Naive thymus-derived CD4-positive, alpha-beta T cell (primary cell): Measurements from ENCODE around the gene ZNF660. TPM values are rescaled to one million over a fixed set of nuclear protein-coding genes. Genes with fewer than 3 reads are reported as not detected.

Source experiments
- ATAC-seq: fragments of 150-1000 bp; cut with Tn5 transposase; 2 replicates; pipeline ENCODE4 v1.10.0; 2021; ENCODE audit warnings: mild to moderate bottlenecking, moderate library complexity
- CTCF ChIA-PET: fragments of 350-600 bp; sonication (Branson Sonifier 250); formaldehyde crosslinking; loops from one replicate; lab custom pipeline; 2021; ENCODE audit warnings: antibody characterized with exemption; lab: Charles Lee
- POLR2A ChIA-PET: fragments of 350-600 bp; sonication (Branson Sonifier 250); formaldehyde crosslinking; loops from one replicate; lab custom pipeline; 2021; ENCODE audit warnings: antibody characterized with exemption, inconsistent platforms; lab: Charles Lee
- DNase-seq, 9 donors: peaks; one replicate each; pipeline versions ENCODE4 v3.0.0 to v3.0.0-alpha.2; 2020 to 2022; ENCODE audit warnings: mixed read lengths in 1 of 9
- H3K27ac ChIP-seq: one replicate; pipeline ENCODE4 v1.7.0; 2013; ENCODE audit warnings: mild to moderate bottlenecking, low read depth, low read length, moderate library complexity
- H3K27me3 ChIP-seq, 2 donors: one replicate each; pipeline ENCODE4 v1.7.0; 2013; ENCODE audit warnings: low read length in 2 of 2, mild to moderate bottlenecking in 2 of 2, moderate library complexity in 2 of 2; ENCODE audit not compliant: control insufficient read depth in 2 of 2, insufficient read depth in 2 of 2
- H3K36me3 ChIP-seq, 3 experiments: 1 replicate in 2 of 3; 2 replicates in 1 of 3; pipeline ENCODE4 v1.7.0; 2013; ENCODE audit warnings: low read length in 3 of 3, mild to moderate bottlenecking in 3 of 3, moderate library complexity in 1 of 3; ENCODE audit not compliant: insufficient read depth in 3 of 3, control insufficient read depth in 2 of 3
- H3K4me1 ChIP-seq, 2 donors: one replicate each; pipeline ENCODE4 v1.7.0; 2013; ENCODE audit warnings: low read length in 2 of 2, mild to moderate bottlenecking in 2 of 2, moderate library complexity in 1 of 2; ENCODE audit not compliant: control insufficient read depth in 2 of 2, insufficient read depth in 2 of 2
- H3K4me3 ChIP-seq: 2 replicates; pipeline ENCODE4 v1.7.0; 2013; ENCODE audit warnings: mild to moderate bottlenecking, low read length
- H3K9me3 ChIP-seq, 3 experiments: 1 replicate in 2 of 3; 2 replicates in 1 of 3; pipeline ENCODE4 v1.7.0; 2013; ENCODE audit warnings: low read length in 3 of 3; ENCODE audit not compliant: control insufficient read depth in 2 of 3
- H3K27ac Mint-ChIP-seq, 9 donors: one replicate each; pipeline ENCODE4 v1.8.0; 2020 to 2022; ENCODE audit warnings: mixed read lengths in 9 of 9, mild to moderate bottlenecking in 8 of 9, moderate library complexity in 5 of 9, inconsistent platforms in 2 of 9
- H3K27me3 Mint-ChIP-seq, 5 donors: one replicate each; pipeline ENCODE4 v1.8.0; 2021 to 2022; ENCODE audit warnings: mixed read lengths in 5 of 5, mild to moderate bottlenecking in 1 of 5
- H3K36me3 Mint-ChIP-seq, 5 donors: one replicate each; pipeline ENCODE4 v1.8.0; 2020 to 2022; ENCODE audit warnings: mixed read lengths in 5 of 5, mild to moderate bottlenecking in 3 of 5, inconsistent platforms in 1 of 5
- H3K4me1 Mint-ChIP-seq, 7 donors: one replicate each; pipeline ENCODE4 v1.8.0; 2020 to 2022; ENCODE audit warnings: mixed read lengths in 7 of 7, mild to moderate bottlenecking in 3 of 7, inconsistent platforms in 1 of 7
- H3K4me3 Mint-ChIP-seq, 10 donors: one replicate each; pipeline ENCODE4 v1.8.0; 2020 to 2022; ENCODE audit warnings: mild to moderate bottlenecking in 10 of 10, mixed read lengths in 10 of 10, moderate library complexity in 6 of 10, inconsistent platforms in 2 of 10
- H3K9me3 Mint-ChIP-seq, 11 donors: one replicate each; pipeline ENCODE4 v1.8.0; 2020 to 2022; ENCODE audit warnings: mixed read lengths in 11 of 11, mild to moderate bottlenecking in 4 of 11, inconsistent platforms in 1 of 11, moderate library complexity in 1 of 11
- intact Hi-C, 2 donors: fragments of 100-400 bp; cut with micrococcal nuclease; formaldehyde crosslinking; loops; one replicate each; pipeline ENCODE4 v1.15.1; 2023
- polyA plus RNA-seq, 2 donors: library from polyadenylated mRNA; unstranded; fragments of 300-500 nt; fragmentation: Illumina TruSeq; gene quantifications; one replicate each; pipeline ENCODE4 v1.2.3, GENCODE V29; 2021
- total RNA-seq, 6 experiments: library from RNA in 5 of 6; stranded (reverse) in 5 of 6; gene quantifications; 1 replicate in 5 of 6; 2 replicates in 1 of 6; pipeline ENCODE4 v1.2.3 and lab custom pipeline; 2021 to 2026

The ZNF660 gene
- total and polyA plus RNA-seq, 7 experiments from 2014 or later, result 0.02 to 1.7 (median 0.40) TPM; not detected in 1

- Mint-ChIP-seq H3K4me1 (peaks cover 6 to 17% (median 11%) of the 10 kb centered on the region in 7 donors), H3K36me3 (peaks cover 27 to 85% (median 67%) of the 10 kb centered on the region in 5 donors), H3K27me3 (peaks cover 0 to 7% (median 0%) of the 10 kb centered on the region in 5 donors), H3K4me3 (no peak overlapping the region), H3K27ac (no peak overlapping the region), H3K9me3 (peaks cover 5 to 96% (median 79%) of the 10 kb centered on the region in 11 donors)
- H3K27ac ChIP-seq, result no peak overlapping the region
- POLR2A ChIA-PET, result no interaction called here
- peaks cover 13 to 56% (median 17%) of the 10 kb centered on the region in 3 experiments for H3K36me3 ChIP-seq
- intact Hi-C loops, result no loop called here
- ATAC-seq (no peak), DNase-seq (no peak)
- H3K4me3 ChIP-seq, result peak overlapping the region; percentile 2
- peaks cover 21 to 55% (median 25%) of the 10 kb centered on the region in 3 experiments for H3K9me3 ChIP-seq
- H3K27me3 ChIP-seq, result no peaks in the 10 kb centered on the region
- CTCF ChIA-PET, result no interaction called here
- no peaks in the 10 kb centered on the region for H3K4me1 ChIP-seq
Observed at GRCh38 chr3:44643024-44643423, 58.3 kb downstream of the ZNF660 start.

- peaks cover 5 to 86% (median 49%) of the 10 kb centered on the region in 11 donors for H3K9me3 Mint-ChIP-seq
- ATAC-seq (no peak), DNase-seq (no peak)
- peak overlapping the region in 3 of 9 donors; percentile 28 to 49 (median 45) for H3K27ac Mint-ChIP-seq
- peak overlapping the region; percentile 68 to 84 (median 80) for H3K4me3 Mint-ChIP-seq
- no peak overlapping the region for H3K4me3 ChIP-seq
- CTCF ChIA-PET, result no interaction called here
- H3K27me3 Mint-ChIP-seq, result peaks cover 0 to 19% (median 0%) of the 10 kb centered on the region in 5 donors
- H3K36me3 Mint-ChIP-seq, result peaks cover 22 to 61% (median 41%) of the 10 kb centered on the region in 5 donors
- POLR2A ChIA-PET, result interaction anchor here (0.8 kb wide), 1 partner anchor 226 kb away, joined by 4 read pairs; no protein-coding TSS in a partner anchor
- H3K4me1 Mint-ChIP-seq, result peaks cover 9 to 27% (median 19%) of the 10 kb centered on the region in 7 donors
- H3K27me3 ChIP-seq, result no peaks in the 10 kb centered on the region
- peaks cover 8 to 31% (median 10%) of the 10 kb centered on the region in 3 experiments for H3K9me3 ChIP-seq
- H3K36me3 ChIP-seq, result peaks cover 0 to 8% (median under 1%) of the 10 kb centered on the region in 3 experiments
- intact Hi-C loops, result no loop called here
- no peak overlapping the region for H3K27ac ChIP-seq
- H3K4me1 ChIP-seq, result no peaks in the 10 kb centered on the region
Observed at GRCh38 chr3:44647771-44648170, 63.0 kb downstream of the ZNF660 start.

GRCh38 chr3:44648564-44649229, 63.9 kb downstream of the ZNF660 start, which contains the start of gene ZNF35:
ZNF35 (plus strand) TSS chr3:44648732; CDS start chr3:44651068, 2,336 bp downstream.
- Mint-ChIP-seq H3K9me3 (peaks cover 8 to 86% (median 41%) of the 10 kb centered on the region in 11 donors), H3K4me3 (peak within 1 kb of the TSS; percentile 68 to 84 (median 80)), H3K27me3 (peaks cover 0 to 19% (median 0%) of the 10 kb centered on the region in 5 donors), H3K27ac (peak within 1 kb of the TSS in 6 of 9 donors; percentile 7 to 69 (median 47)), H3K36me3 (peaks cover 22 to 57% (median 43%) of the 10 kb centered on the region in 5 donors), H3K4me1 (peaks cover 9 to 27% (median 19%) of the 10 kb centered on the region in 7 donors)
- ChIA-PET POLR2A (interaction anchor here (0.8 kb wide), 1 partner anchor 225 kb away, joined by 4 read pairs; no protein-coding TSS in a partner anchor), CTCF (no interaction called here)
- Histone ChIP-seq H3K27ac (no peak within 1 kb of the TSS), H3K9me3 (peaks cover 0 to 25% (median 1%) of the 10 kb centered on the region in 3 experiments), H3K36me3 (no peaks in the 10 kb centered on the region), H3K4me3 (peak within 1 kb of the TSS; percentile 50), H3K27me3 (no peaks in the 10 kb centered on the region), H3K4me1 (no peaks in the 10 kb centered on the region)
- DNase-seq (peak in 1 of 9 donors; percentile 37), ATAC-seq (peak; percentile 60)
- intact Hi-C loops, result no loop called here

Other genes starting within 250 kb of the ZNF660 start
- gene TCAIM, start 246.2 kb upstream of the ZNF660 start, total RNA-seq, result 10 to 100 TPM in 4 of 5 experiments, 1 to 10 TPM in 1; 7.7 to 19.8 (median 16.1) TPM
- 10 to 100 TPM; 11.3 to 15.7 TPM for gene TCAIM, start 246.2 kb upstream of the ZNF660 start, polyA plus RNA-seq
- gene ZNF445, start 107.3 kb upstream of the ZNF660 start, total RNA-seq, result 10 to 100 TPM; 16.8 to 37.6 (median 24.4) TPM
- gene ZNF445, start 107.3 kb upstream of the ZNF660 start, polyA plus RNA-seq, result 1 to 10 TPM; 5.1 to 6.7 TPM
- gene ZKSCAN7, start 29.8 kb upstream of the ZNF660 start, total RNA-seq, result 1 to 10 TPM; 1.1 to 4.5 (median 1.7) TPM
- gene ZKSCAN7, start 29.8 kb upstream of the ZNF660 start, polyA plus RNA-seq, result 1 to 10 TPM; 2.1 to 2.4 TPM
- 10 to 100 TPM in 3 of 5 experiments, 1 to 10 TPM in 2; 5.5 to 15.6 (median 15.0) TPM for gene ZNF197, start 40.1 kb downstream of the ZNF660 start, total RNA-seq
- 1 to 10 TPM; 5.2 to 5.8 TPM for gene ZNF197, start 40.1 kb downstream of the ZNF660 start, polyA plus RNA-seq
- 1 to 10 TPM; 1.3 to 3.2 (median 2.0) TPM for gene ZNF35, start 63.8 kb downstream of the ZNF660 start, total RNA-seq
- gene ZNF35, start 63.8 kb downstream of the ZNF660 start, polyA plus RNA-seq, result 1 to 10 TPM in 1 of 2 donors, under 1 TPM in 1; 0.14 to 1.1 TPM
- gene ZNF502, start 127.7 kb downstream of the ZNF660 start, total RNA-seq, result 1 to 10 TPM; 1.1 to 6.1 (median 4.1) TPM
- 1 to 10 TPM; 5.0 to 5.9 TPM for gene ZNF502, start 127.7 kb downstream of the ZNF660 start, polyA plus RNA-seq
- 1 to 10 TPM; 1.1 to 5.3 (median 2.6) TPM for gene ZNF501, start 144.7 kb downstream of the ZNF660 start, total RNA-seq
- 1 to 10 TPM; 1.6 to 2.2 TPM for gene ZNF501, start 144.7 kb downstream of the ZNF660 start, polyA plus RNA-seq
- 10 to 100 TPM; 17.5 to 44.4 (median 39.8) TPM for gene KIAA1143, start 176.7 kb downstream of the ZNF660 start, total RNA-seq
- 10 to 100 TPM; 22.3 to 28.4 TPM for gene KIAA1143, start 176.7 kb downstream of the ZNF660 start, polyA plus RNA-seq
- gene KIF15, start 176.8 kb downstream of the ZNF660 start, total RNA-seq, result 10 to 100 TPM in 1 of 5 experiments, under 1 TPM in 4; 0.11 to 31.9 (median 0.30) TPM
- under 1 TPM in 1 of 2 donors, not detected in 1; 0.14 TPM for gene KIF15, start 176.8 kb downstream of the ZNF660 start, polyA plus RNA-seq